ENCODE data around the gene CMIP. TPM values are rescaled to one million over a fixed set of nuclear protein-coding genes. Genes with fewer than 3 reads are reported as not detected.

Gene CMIP
- total RNA-seq, 1 experiment from 2014 or later, result 63.7 TPM

GRCh38 chr16:81755915-81756614 lies 311.5 kb downstream of the CMIP start:
- H3K27ac Mint-ChIP-seq, result peak overlapping the region; percentile 47; the same call in 1 of the 2 replicates

GRCh38 chr16:81756615-81757356 lies 312.2 kb downstream of the CMIP start:
- ChIA-PET POLR2A (no interaction called here), CTCF (interaction anchor here (1.1 to 1.6 kb wide), 4 partner anchors 20 to 123 kb away, joined by 3 to 6 read pairs (median 3); no protein-coding TSS in a partner anchor)
- Mint-ChIP-seq H3K9me3 (no peaks in the 10 kb centered on the region), H3K36me3 (no peaks in the 10 kb centered on the region), H3K4me1 (peaks cover 3% of the 10 kb centered on the region; the same call in 1 of the 2 replicates), H3K4me3 (no peak overlapping the region), H3K27ac (no peak overlapping the region), H3K27me3 (ENCODE audit: low read depth) (no peaks in the 10 kb centered on the region; the same call in 1 of the 2 replicates)
- ATAC-seq (no peak), DNase-seq (ENCODE audit: low spot score) (no peak)
- TF ChIP-seq USF1 (CRISPR knock-in tag; IDR thresholded peaks at IDR 0.05) (no peak), TP53 (CRISPR knock-in tag; IDR thresholded peaks at IDR 0.05) (no peak), ZNF396 (CRISPR knock-in tag; IDR thresholded peaks at IDR 0.05; ENCODE audit: borderline replicate concordance) (no peak), NR2C2 (CRISPR knock-in tag; IDR thresholded peaks at IDR 0.05) (no peak), SMAD4 (CRISPR knock-in tag; IDR thresholded peaks at IDR 0.05) (no peak), RORB (CRISPR knock-in tag; IDR thresholded peaks at IDR 0.05) (no peak), HMGA2 (CRISPR knock-in tag; IDR thresholded peaks at IDR 0.05) (no peak), TCF7 (CRISPR knock-in tag; IDR thresholded peaks at IDR 0.05; ENCODE audit: low read depth) (no peak), TEAD1 (CRISPR knock-in tag; IDR thresholded peaks at IDR 0.05) (no peak), ZBTB21 (CRISPR knock-in tag; IDR thresholded peaks at IDR 0.05; ENCODE audit: borderline replicate concordance) (no peak)
- TF ChIP-seq, protein P1, sequence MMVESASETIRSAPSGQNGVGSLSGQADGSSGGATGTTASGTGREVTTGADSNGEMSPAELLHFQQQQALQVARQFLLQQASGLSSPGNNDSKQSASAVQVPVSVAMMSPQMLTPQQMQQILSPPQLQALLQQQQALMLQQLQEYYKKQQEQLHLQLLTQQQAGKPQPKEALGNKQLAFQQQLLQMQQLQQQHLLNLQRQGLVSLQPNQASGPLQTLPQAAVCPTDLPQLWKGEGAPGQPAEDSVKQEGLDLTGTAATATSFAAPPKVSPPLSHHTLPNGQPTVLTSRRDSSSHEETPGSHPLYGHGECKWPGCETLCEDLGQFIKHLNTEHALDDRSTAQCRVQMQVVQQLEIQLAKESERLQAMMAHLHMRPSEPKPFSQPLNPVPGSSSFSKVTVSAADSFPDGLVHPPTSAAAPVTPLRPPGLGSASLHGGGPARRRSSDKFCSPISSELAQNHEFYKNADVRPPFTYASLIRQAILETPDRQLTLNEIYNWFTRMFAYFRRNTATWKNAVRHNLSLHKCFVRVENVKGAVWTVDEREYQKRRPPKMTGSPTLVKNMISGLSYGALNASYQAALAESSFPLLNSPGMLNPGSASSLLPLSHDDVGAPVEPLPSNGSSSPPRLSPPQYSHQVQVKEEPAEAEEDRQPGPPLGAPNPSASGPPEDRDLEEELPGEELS (CRISPR knock-in tag; IDR thresholded peaks at IDR 0.05), result no peak

More at GRCh38 chr16:81755915-81756614, 311.5 kb downstream of the CMIP start:
- DNase-seq (ENCODE audit: low spot score) (no peak), ATAC-seq (no peak)
- POLR2A ChIA-PET, result no interaction called here
- CTCF ChIA-PET, result interaction anchor here (0.6 to 1.6 kb wide), 4 partner anchors 19 to 183 kb away, joined by 3 to 6 read pairs (median 3); no protein-coding TSS in a partner anchor
- no peaks in the 10 kb centered on the region for H3K9me3 Mint-ChIP-seq
- H3K27me3 Mint-ChIP-seq (ENCODE audit: low read depth), result no peaks in the 10 kb centered on the region; the same call in 1 of the 2 replicates
- TF ChIP-seq PRRX2 (CRISPR knock-in tag; IDR thresholded peaks at IDR 0.05) (no peak), NFYB (CRISPR knock-in tag; conservative IDR thresholded peaks at IDR 0.05; ENCODE audit: low read depth) (no peak), E2F5 (CRISPR knock-in tag; IDR thresholded peaks at IDR 0.05) (no peak), TEAD4 (CRISPR knock-in tag; IDR thresholded peaks at IDR 0.05) (no peak), ATF6 (CRISPR knock-in tag; IDR thresholded peaks at IDR 0.05) (no peak), GABPB1 (CRISPR knock-in tag; IDR thresholded peaks at IDR 0.05) (no peak)
- TF ChIP-seq, protein P2, sequence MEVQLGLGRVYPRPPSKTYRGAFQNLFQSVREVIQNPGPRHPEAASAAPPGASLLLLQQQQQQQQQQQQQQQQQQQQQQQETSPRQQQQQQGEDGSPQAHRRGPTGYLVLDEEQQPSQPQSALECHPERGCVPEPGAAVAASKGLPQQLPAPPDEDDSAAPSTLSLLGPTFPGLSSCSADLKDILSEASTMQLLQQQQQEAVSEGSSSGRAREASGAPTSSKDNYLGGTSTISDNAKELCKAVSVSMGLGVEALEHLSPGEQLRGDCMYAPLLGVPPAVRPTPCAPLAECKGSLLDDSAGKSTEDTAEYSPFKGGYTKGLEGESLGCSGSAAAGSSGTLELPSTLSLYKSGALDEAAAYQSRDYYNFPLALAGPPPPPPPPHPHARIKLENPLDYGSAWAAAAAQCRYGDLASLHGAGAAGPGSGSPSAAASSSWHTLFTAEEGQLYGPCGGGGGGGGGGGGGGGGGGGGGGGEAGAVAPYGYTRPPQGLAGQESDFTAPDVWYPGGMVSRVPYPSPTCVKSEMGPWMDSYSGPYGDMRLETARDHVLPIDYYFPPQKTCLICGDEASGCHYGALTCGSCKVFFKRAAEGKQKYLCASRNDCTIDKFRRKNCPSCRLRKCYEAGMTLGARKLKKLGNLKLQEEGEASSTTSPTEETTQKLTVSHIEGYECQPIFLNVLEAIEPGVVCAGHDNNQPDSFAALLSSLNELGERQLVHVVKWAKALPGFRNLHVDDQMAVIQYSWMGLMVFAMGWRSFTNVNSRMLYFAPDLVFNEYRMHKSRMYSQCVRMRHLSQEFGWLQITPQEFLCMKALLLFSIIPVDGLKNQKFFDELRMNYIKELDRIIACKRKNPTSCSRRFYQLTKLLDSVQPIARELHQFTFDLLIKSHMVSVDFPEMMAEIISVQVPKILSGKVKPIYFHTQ (CRISPR knock-in tag; IDR thresholded peaks at IDR 0.05), result no peak
- TF ChIP-seq, protein P3, sequence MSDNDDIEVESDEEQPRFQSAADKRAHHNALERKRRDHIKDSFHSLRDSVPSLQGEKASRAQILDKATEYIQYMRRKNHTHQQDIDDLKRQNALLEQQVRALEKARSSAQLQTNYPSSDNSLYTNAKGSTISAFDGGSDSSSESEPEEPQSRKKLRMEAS (CRISPR knock-in tag; IDR thresholded peaks at IDR 0.05), result no peak
- peaks cover 3% of the 10 kb centered on the region; the same call in 1 of the 2 replicates for H3K4me1 Mint-ChIP-seq
- no peaks in the 10 kb centered on the region for H3K36me3 Mint-ChIP-seq
- H3K4me3 Mint-ChIP-seq, result no peak overlapping the region

Measured in WTC11 (cell line).